Measurements from ENCODE around the gene PIGU.

GRCh38 chr20:34705008-34705396 is 28.1 kb upstream of the PIGU start:
- TF ChIP-seq HEY1 (CRISPR knock-in tag; IDR thresholded peaks at IDR 0.05; ENCODE audit: borderline replicate concordance) (no peak), KDM1A (IDR thresholded peaks at IDR 0.05) (no peak), GABPA (tag; conservative IDR thresholded peaks at IDR 0.05; ENCODE audit: low read depth) (no peak), ZNF280B (CRISPR knock-in tag; IDR thresholded peaks at IDR 0.05) (no peak), NCOA4 (IDR thresholded peaks at IDR 0.05; ENCODE audit: partially characterized antibody) (no peak), ZNF740 (CRISPR knock-in tag; IDR thresholded peaks at IDR 0.05) (no peak), ZNF740 (tag; IDR thresholded peaks at IDR 0.05) (no peak), BRCA1 (IDR thresholded peaks at IDR 0.05) (no peak), BRCA1 (CRISPR knock-in tag; IDR thresholded peaks at IDR 0.05) (no peak), LARP7 (IDR thresholded peaks at IDR 0.05) (no peak), MAZ (CRISPR knock-in tag; conservative IDR thresholded peaks at IDR 0.05 in 1 of 2, IDR thresholded peaks at IDR 0.05 in 1 of 2) (no peak), POLR2A (conservative IDR thresholded peaks at IDR 0.05) (no peak)
- TF ChIP-seq, protein P1, sequence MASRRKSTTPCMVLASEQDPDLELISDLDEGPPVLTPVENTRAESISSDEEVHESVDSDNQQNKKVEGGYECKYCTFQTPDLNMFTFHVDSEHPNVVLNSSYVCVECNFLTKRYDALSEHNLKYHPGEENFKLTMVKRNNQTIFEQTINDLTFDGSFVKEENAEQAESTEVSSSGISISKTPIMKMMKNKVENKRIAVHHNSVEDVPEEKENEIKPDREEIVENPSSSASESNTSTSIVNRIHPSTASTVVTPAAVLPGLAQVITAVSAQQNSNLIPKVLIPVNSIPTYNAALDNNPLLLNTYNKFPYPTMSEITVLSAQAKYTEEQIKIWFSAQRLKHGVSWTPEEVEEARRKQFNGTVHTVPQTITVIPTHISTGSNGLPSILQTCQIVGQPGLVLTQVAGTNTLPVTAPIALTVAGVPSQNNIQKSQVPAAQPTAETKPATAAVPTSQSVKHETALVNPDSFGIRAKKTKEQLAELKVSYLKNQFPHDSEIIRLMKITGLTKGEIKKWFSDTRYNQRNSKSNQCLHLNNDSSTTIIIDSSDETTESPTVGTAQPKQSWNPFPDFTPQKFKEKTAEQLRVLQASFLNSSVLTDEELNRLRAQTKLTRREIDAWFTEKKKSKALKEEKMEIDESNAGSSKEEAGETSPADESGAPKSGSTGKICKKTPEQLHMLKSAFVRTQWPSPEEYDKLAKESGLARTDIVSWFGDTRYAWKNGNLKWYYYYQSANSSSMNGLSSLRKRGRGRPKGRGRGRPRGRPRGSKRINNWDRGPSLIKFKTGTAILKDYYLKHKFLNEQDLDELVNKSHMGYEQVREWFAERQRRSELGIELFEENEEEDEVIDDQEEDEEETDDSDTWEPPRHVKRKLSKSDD (conservative IDR thresholded peaks at IDR 0.05; ENCODE audit: low read length) = no peak

Measured in K562 (cell line).